ENCODE data around the gene NACC2. TPM values are rescaled to one million over a fixed set of nuclear protein-coding genes. Genes with fewer than 3 reads are reported as not detected.
A peak's percentile ranks its signal among the peaks of the same experiment; 100 is the strongest.

NACC2 gene
- total RNA-seq, 6 experiments from 2014 or later, result 38.2 to 46.7 (median 40.2) TPM

- TF ChIP-seq, protein P1, sequence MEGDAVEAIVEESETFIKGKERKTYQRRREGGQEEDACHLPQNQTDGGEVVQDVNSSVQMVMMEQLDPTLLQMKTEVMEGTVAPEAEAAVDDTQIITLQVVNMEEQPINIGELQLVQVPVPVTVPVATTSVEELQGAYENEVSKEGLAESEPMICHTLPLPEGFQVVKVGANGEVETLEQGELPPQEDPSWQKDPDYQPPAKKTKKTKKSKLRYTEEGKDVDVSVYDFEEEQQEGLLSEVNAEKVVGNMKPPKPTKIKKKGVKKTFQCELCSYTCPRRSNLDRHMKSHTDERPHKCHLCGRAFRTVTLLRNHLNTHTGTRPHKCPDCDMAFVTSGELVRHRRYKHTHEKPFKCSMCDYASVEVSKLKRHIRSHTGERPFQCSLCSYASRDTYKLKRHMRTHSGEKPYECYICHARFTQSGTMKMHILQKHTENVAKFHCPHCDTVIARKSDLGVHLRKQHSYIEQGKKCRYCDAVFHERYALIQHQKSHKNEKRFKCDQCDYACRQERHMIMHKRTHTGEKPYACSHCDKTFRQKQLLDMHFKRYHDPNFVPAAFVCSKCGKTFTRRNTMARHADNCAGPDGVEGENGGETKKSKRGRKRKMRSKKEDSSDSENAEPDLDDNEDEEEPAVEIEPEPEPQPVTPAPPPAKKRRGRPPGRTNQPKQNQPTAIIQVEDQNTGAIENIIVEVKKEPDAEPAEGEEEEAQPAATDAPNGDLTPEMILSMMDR (IDR thresholded peaks at IDR 0.05), result no peak
These were observed 85.6 kb downstream of the NACC2 start for GRCh38 chr9:136009516-136009915.

GRCh38 chr9:136008693-136008997 is 86.4 kb downstream of the NACC2 start:
- peak overlapping the region; percentile 27; the same call in 1 of the 2 replicates for H3K27ac Mint-ChIP-seq
- peaks cover 11% of the 10 kb centered on the region for H3K36me3 Mint-ChIP-seq (ENCODE audit: low read depth)
- no peak for DNase-seq
- peaks cover 20% of the 10 kb centered on the region for H3K4me1 Mint-ChIP-seq (ENCODE audit: low read depth)
- TF ChIP-seq, protein P1 (IDR thresholded peaks at IDR 0.05), result no peak
- peaks cover 2% of the 10 kb centered on the region for H3K27me3 Mint-ChIP-seq (ENCODE audit: insufficient read depth)
- no peak overlapping the region for H3K4me3 Mint-ChIP-seq
- no peaks in the 10 kb centered on the region for H3K9me3 Mint-ChIP-seq

More at GRCh38 chr9:136009516-136009915, 85.6 kb downstream of the NACC2 start:
- Mint-ChIP-seq H3K36me3 (ENCODE audit: low read depth) (peaks cover 11% of the 10 kb centered on the region), H3K9me3 (no peaks in the 10 kb centered on the region), H3K27ac (no peak overlapping the region), H3K4me3 (no peak overlapping the region), H3K4me1 (ENCODE audit: low read depth) (peaks cover 20% of the 10 kb centered on the region), H3K27me3 (ENCODE audit: insufficient read depth) (peaks cover 2% of the 10 kb centered on the region)
- no peak for DNase-seq

DNA sequence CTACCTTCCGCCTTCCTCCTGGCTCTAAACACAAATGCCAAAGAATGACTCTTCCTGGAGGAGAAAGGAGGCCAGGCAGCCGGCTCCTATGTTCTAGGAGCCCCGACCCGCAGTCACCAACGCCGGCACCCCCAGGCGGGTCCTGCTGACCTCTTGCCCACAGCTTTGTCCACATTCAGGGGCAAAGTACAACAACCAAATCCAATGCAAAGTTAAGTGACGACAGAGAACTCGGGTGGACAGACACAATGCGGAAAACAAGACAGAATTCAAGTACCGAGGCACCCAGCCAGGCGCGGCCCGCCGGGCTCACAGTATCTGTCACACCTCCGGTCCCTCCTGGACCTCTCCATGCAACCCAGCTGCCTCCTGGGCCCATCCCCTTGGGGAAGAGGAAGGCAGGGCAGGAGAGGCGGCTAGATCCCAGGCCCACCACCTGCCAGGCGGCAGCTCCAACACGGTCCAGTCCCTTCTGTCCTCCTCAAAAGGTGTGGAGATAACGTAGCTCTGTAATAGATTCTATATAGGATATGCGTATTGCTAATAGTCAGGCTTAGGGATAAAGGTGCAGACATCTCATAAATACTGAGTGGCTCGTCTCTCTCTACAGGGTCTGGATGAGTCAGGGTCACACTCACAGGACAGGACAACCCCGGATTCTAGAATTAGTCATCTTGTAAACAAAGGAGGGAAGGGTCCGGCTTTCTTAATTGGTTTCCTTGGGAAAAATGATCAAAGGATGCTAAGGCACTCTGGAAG is 87.0 kb downstream of the NACC2 start:
- Mint-ChIP-seq H3K9me3 (no peaks in the 10 kb centered on the region), H3K4me1 (ENCODE audit: low read depth) (peaks cover 20% of the 10 kb centered on the region), H3K27me3 (ENCODE audit: insufficient read depth) (peaks cover 2% of the 10 kb centered on the region), H3K27ac (peak overlapping the region; percentile 27; the same call in 1 of the 2 replicates), H3K4me3 (no peak overlapping the region), H3K36me3 (ENCODE audit: low read depth) (peaks cover 11% of the 10 kb centered on the region)
- peak; percentile 58 for DNase-seq
- TF ChIP-seq, protein P1 (IDR thresholded peaks at IDR 0.05), result no peak

DNA sequence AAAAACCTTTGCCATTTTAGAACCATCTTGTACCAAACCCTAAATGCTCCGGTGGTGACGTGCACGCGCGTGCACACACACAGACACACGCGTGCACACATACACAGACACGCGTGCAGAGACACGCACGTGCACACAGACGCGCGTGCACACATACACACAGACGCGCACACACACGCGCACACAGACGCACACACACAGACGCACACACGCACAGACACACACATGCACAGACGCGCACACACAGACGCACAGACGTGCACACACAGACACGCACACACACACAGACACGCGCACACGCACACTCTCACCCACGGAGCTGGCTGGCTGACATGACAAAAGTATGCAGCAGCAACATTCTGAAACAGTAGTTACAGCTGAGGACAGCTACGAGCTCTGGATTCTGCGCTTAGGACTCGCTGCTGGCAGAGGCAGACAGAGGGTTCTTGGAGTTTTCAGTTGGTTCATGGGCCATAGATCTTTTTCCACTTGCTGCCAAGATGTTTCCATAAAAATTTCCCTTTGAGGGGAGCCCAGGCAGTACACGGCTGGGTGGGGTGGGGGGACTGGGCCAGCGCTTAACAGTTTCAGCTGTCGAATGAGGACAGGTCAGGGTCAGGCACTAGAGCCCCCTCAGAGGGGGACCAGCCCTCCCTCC is 87.7 kb downstream of the NACC2 start:
- Mint-ChIP-seq H3K4me3 (no peak overlapping the region), H3K27me3 (ENCODE audit: insufficient read depth) (peaks cover 2% of the 10 kb centered on the region), H3K27ac (no peak overlapping the region), H3K4me1 (ENCODE audit: low read depth) (peaks cover 20% of the 10 kb centered on the region), H3K36me3 (ENCODE audit: low read depth) (peaks cover 11% of the 10 kb centered on the region), H3K9me3 (no peaks in the 10 kb centered on the region)
- DNase-seq, result no peak
- TF ChIP-seq, protein P1 (IDR thresholded peaks at IDR 0.05), result no peak

DNA sequence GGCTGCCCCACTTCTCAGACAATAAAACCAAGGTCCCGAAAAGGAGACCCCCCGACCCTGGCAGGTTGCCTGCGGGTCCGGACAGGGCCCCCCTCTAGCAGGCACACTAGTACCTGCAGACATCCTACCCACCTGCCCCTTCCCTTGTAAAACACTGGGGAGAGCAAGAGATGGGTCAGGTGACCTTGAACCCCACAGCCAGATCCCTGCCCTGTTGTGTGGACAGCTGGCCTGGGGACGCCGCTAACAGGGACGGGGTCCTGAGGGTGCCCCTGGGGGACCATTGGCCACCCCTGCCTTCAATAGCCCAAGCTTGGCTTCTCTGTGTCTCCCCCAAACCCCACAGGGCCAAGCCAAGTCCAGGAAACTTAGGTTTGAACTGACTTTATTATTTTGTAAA is 88.9 kb downstream of the NACC2 start:
- Mint-ChIP-seq H3K27ac (no peak overlapping the region), H3K36me3 (ENCODE audit: low read depth) (peaks cover 11% of the 10 kb centered on the region), H3K27me3 (ENCODE audit: insufficient read depth) (peaks cover 2% of the 10 kb centered on the region), H3K4me1 (ENCODE audit: low read depth) (peaks cover 20% of the 10 kb centered on the region), H3K4me3 (no peak overlapping the region), H3K9me3 (no peaks in the 10 kb centered on the region)
- no peak for DNase-seq
- TF ChIP-seq, protein P1 (IDR thresholded peaks at IDR 0.05), result no peak

All from HFFc6 (cell line).